ENCODE measurements around the gene TAF1A. TPM values are rescaled to one million over a fixed set of nuclear protein-coding genes. Genes with fewer than 3 reads are reported as not detected.

Gene TAF1A
- total RNA-seq, 1 experiment from 2014 or later = 12.9 TPM

DNA sequence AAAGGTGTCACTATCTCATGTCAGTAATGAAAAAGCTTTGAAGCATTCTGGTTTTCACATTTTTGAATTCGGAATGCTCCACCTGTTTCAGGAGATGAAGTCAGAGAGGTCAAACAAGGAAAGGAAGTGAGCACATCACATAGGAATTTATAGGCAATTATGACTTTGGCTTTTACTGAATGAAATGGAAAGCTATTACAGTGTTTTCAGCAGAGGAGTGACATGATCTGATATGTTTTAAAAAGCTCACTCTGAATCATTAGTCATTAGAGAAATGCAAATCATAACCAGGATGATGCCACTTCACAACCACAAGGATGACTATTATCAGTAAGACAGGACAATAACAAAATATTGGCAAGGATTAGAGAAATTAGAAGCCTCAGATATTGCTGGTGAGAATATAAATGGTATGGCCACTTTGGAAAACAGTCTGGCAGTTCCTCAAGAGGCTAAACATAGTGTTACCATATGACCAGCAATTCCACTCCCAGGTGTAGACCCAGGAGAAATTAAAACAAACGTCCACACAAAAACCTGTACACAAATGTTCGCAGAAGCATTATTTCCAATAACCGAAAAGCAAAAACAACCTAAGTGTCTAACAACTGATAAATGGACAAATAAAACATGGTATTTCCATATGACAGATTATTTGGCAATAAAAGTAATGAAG is 7.5 kb downstream of the TAF1A start:
- Mint-ChIP-seq H3K27me3 (ENCODE audit: low read depth) (no peaks in the 10 kb centered on the region), H3K27ac (no peak overlapping the region; the same call in 1 of the 2 replicates), H3K4me1 (no peaks in the 10 kb centered on the region), H3K9me3 (no peaks in the 10 kb centered on the region), H3K36me3 (peaks cover 42% of the 10 kb centered on the region), H3K4me3 (no peak overlapping the region)
- ChIA-PET CTCF (no interaction called here), POLR2A (no interaction called here)
- no peak for TF ChIP-seq ATF1 (CRISPR knock-in tag; IDR thresholded peaks at IDR 0.05)
- no peak for TF ChIP-seq TP53 (CRISPR knock-in tag; IDR thresholded peaks at IDR 0.05)
- no peak for TF ChIP-seq ZNF138 (CRISPR knock-in tag; conservative IDR thresholded peaks at IDR 0.05)
- TF ChIP-seq ELF4 (CRISPR knock-in tag; IDR thresholded peaks at IDR 0.05; ENCODE audit: low read depth) = no peak
- TF ChIP-seq, protein P1, sequence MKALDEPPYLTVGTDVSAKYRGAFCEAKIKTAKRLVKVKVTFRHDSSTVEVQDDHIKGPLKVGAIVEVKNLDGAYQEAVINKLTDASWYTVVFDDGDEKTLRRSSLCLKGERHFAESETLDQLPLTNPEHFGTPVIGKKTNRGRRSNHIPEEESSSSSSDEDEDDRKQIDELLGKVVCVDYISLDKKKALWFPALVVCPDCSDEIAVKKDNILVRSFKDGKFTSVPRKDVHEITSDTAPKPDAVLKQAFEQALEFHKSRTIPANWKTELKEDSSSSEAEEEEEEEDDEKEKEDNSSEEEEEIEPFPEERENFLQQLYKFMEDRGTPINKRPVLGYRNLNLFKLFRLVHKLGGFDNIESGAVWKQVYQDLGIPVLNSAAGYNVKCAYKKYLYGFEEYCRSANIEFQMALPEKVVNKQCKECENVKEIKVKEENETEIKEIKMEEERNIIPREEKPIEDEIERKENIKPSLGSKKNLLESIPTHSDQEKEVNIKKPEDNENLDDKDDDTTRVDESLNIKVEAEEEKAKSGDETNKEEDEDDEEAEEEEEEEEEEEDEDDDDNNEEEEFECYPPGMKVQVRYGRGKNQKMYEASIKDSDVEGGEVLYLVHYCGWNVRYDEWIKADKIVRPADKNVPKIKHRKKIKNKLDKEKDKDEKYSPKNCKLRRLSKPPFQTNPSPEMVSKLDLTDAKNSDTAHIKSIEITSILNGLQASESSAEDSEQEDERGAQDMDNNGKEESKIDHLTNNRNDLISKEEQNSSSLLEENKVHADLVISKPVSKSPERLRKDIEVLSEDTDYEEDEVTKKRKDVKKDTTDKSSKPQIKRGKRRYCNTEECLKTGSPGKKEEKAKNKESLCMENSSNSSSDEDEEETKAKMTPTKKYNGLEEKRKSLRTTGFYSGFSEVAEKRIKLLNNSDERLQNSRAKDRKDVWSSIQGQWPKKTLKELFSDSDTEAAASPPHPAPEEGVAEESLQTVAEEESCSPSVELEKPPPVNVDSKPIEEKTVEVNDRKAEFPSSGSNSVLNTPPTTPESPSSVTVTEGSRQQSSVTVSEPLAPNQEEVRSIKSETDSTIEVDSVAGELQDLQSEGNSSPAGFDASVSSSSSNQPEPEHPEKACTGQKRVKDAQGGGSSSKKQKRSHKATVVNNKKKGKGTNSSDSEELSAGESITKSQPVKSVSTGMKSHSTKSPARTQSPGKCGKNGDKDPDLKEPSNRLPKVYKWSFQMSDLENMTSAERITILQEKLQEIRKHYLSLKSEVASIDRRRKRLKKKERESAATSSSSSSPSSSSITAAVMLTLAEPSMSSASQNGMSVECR (CRISPR knock-in tag; IDR thresholded peaks at IDR 0.05; ENCODE audit: borderline replicate concordance) = no peak
- TF ChIP-seq CREB1 (CRISPR knock-in tag; IDR thresholded peaks at IDR 0.05) = no peak
- TF ChIP-seq NFE2L1 (CRISPR knock-in tag; IDR thresholded peaks at IDR 0.05) = no peak
- TF ChIP-seq SP1 (CRISPR knock-in tag; conservative IDR thresholded peaks at IDR 0.05) = no peak
- TF ChIP-seq, protein P2, sequence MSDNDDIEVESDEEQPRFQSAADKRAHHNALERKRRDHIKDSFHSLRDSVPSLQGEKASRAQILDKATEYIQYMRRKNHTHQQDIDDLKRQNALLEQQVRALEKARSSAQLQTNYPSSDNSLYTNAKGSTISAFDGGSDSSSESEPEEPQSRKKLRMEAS (CRISPR knock-in tag; IDR thresholded peaks at IDR 0.05) = no peak
- TF ChIP-seq, protein P3, sequence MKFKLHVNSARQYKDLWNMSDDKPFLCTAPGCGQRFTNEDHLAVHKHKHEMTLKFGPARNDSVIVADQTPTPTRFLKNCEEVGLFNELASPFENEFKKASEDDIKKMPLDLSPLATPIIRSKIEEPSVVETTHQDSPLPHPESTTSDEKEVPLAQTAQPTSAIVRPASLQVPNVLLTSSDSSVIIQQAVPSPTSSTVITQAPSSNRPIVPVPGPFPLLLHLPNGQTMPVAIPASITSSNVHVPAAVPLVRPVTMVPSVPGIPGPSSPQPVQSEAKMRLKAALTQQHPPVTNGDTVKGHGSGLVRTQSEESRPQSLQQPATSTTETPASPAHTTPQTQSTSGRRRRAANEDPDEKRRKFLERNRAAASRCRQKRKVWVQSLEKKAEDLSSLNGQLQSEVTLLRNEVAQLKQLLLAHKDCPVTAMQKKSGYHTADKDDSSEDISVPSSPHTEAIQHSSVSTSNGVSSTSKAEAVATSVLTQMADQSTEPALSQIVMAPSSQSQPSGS (CRISPR knock-in tag; IDR thresholded peaks at IDR 0.05; ENCODE audit: borderline replicate concordance, low read depth) = no peak
- TF ChIP-seq, protein P4, sequence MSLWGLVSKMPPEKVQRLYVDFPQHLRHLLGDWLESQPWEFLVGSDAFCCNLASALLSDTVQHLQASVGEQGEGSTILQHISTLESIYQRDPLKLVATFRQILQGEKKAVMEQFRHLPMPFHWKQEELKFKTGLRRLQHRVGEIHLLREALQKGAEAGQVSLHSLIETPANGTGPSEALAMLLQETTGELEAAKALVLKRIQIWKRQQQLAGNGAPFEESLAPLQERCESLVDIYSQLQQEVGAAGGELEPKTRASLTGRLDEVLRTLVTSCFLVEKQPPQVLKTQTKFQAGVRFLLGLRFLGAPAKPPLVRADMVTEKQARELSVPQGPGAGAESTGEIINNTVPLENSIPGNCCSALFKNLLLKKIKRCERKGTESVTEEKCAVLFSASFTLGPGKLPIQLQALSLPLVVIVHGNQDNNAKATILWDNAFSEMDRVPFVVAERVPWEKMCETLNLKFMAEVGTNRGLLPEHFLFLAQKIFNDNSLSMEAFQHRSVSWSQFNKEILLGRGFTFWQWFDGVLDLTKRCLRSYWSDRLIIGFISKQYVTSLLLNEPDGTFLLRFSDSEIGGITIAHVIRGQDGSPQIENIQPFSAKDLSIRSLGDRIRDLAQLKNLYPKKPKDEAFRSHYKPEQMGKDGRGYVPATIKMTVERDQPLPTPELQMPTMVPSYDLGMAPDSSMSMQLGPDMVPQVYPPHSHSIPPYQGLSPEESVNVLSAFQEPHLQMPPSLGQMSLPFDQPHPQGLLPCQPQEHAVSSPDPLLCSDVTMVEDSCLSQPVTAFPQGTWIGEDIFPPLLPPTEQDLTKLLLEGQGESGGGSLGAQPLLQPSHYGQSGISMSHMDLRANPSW (CRISPR knock-in tag; conservative IDR thresholded peaks at IDR 0.05; ENCODE audit: low read depth) = no peak
- TF ChIP-seq, protein P5, sequence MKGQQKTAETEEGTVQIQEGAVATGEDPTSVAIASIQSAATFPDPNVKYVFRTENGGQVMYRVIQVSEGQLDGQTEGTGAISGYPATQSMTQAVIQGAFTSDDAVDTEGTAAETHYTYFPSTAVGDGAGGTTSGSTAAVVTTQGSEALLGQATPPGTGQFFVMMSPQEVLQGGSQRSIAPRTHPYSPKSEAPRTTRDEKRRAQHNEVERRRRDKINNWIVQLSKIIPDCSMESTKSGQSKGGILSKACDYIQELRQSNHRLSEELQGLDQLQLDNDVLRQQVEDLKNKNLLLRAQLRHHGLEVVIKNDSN (CRISPR knock-in tag; IDR thresholded peaks at IDR 0.05) = no peak
- no peak for TF ChIP-seq TCF7 (CRISPR knock-in tag; IDR thresholded peaks at IDR 0.05; ENCODE audit: low read depth)
- TF ChIP-seq GTF2I (CRISPR knock-in tag; conservative IDR thresholded peaks at IDR 0.05) = no peak
- TF ChIP-seq NFATC4 (CRISPR knock-in tag; IDR thresholded peaks at IDR 0.05) = no peak
- ATAC-seq = no peak
- no peak for DNase-seq (ENCODE audit: low spot score)

DNA sequence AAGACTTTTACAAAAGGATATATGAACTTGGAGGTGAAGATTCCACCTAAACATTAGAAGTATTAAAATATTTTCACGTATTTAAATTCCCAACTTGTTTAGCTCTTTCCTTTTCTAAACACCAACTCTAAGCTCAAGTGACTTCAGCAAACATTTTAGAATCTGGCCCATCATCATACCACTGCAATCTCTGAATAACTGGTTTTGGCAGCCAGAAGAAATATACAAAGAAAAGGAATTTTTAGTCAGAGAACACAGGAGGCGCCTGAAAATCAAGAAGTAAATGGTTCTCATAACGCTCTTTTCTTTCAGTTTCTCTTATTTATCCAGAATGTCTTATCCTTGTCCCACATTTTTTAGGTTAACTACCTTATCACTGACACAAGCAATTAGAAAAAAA is 10.4 kb downstream of the TAF1A start:
- no peak for DNase-seq (ENCODE audit: low spot score)
- TF ChIP-seq, protein P3 (CRISPR knock-in tag; IDR thresholded peaks at IDR 0.05; ENCODE audit: borderline replicate concordance, low read depth) = no peak
- TF ChIP-seq, protein P6, sequence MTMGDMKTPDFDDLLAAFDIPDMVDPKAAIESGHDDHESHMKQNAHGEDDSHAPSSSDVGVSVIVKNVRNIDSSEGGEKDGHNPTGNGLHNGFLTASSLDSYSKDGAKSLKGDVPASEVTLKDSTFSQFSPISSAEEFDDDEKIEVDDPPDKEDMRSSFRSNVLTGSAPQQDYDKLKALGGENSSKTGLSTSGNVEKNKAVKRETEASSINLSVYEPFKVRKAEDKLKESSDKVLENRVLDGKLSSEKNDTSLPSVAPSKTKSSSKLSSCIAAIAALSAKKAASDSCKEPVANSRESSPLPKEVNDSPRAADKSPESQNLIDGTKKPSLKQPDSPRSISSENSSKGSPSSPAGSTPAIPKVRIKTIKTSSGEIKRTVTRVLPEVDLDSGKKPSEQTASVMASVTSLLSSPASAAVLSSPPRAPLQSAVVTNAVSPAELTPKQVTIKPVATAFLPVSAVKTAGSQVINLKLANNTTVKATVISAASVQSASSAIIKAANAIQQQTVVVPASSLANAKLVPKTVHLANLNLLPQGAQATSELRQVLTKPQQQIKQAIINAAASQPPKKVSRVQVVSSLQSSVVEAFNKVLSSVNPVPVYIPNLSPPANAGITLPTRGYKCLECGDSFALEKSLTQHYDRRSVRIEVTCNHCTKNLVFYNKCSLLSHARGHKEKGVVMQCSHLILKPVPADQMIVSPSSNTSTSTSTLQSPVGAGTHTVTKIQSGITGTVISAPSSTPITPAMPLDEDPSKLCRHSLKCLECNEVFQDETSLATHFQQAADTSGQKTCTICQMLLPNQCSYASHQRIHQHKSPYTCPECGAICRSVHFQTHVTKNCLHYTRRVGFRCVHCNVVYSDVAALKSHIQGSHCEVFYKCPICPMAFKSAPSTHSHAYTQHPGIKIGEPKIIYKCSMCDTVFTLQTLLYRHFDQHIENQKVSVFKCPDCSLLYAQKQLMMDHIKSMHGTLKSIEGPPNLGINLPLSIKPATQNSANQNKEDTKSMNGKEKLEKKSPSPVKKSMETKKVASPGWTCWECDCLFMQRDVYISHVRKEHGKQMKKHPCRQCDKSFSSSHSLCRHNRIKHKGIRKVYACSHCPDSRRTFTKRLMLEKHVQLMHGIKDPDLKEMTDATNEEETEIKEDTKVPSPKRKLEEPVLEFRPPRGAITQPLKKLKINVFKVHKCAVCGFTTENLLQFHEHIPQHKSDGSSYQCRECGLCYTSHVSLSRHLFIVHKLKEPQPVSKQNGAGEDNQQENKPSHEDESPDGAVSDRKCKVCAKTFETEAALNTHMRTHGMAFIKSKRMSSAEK (CRISPR knock-in tag; IDR thresholded peaks at IDR 0.05; ENCODE audit: borderline replicate concordance) = no peak
- no peak for TF ChIP-seq ZNF317 (CRISPR knock-in tag; IDR thresholded peaks at IDR 0.05; ENCODE audit: borderline replicate concordance, low read depth)

More for the DNA sequence above, 10.4 kb downstream of the TAF1A start:
- no peak overlapping the region for H3K27ac Mint-ChIP-seq
- ChIA-PET CTCF (no interaction called here), POLR2A (no interaction called here)
- no peak overlapping the region for H3K4me3 Mint-ChIP-seq
- no peaks in the 10 kb centered on the region for H3K27me3 Mint-ChIP-seq (ENCODE audit: low read depth)
- peaks cover 39% of the 10 kb centered on the region for H3K36me3 Mint-ChIP-seq
- no peak for ATAC-seq
- no peaks in the 10 kb centered on the region for H3K4me1 Mint-ChIP-seq
- H3K9me3 Mint-ChIP-seq = no peaks in the 10 kb centered on the region

Measured in WTC11 (cell line).